Adrenal gland (tissue), 12 donors: ENCODE measurements around the gene ORC4. TPM values are rescaled to one million over a fixed set of nuclear protein-coding genes. Genes with fewer than 3 reads are reported as not detected.
"Not testable (repeated sequence)": the region's sequence is repeated elsewhere in the genome, so short reads cannot be mapped to it uniquely, and the experiment has no call there.

ENCODE experiments used
- DNase-seq, 7 donors: peaks; one replicate each; pipeline ENCODE4 v3.0.0-alpha.2; 2019 to 2020
- H3K27ac ChIP-seq, 5 donors: fragments of 200-600 bp; sonication (generic) in 4 of 5; 1 replicate in 3 of 5; 2 replicates in 2 of 5; pipeline versions ENCODE4 v1.5.1 to v1.8.0; 2016 to 2020; ENCODE audit warnings: mild to moderate bottlenecking in 1 of 5
- H3K27me3 ChIP-seq: fragments of 200-600 bp; 2 replicates; pipeline ENCODE4 v1.8.0; 2021
- H3K36me3 ChIP-seq, 2 donors: fragments of 200-600 bp; replicated peaks in 1 of 2; 1 replicate in 1 of 2; 2 replicates in 1 of 2; pipeline versions ENCODE4 v1.5.1 to v1.8.0; 2018 to 2022
- H3K4me1 ChIP-seq, 2 donors: fragments of 200-600 bp; replicated peaks in 1 of 2; 1 replicate in 1 of 2; 2 replicates in 1 of 2; pipeline versions ENCODE4 v1.5.1 to v1.8.0; 2018 to 2021
- H3K4me3 ChIP-seq, 4 donors: fragments of 200-600 bp; sonication (generic) in 3 of 4; one replicate each; pipeline ENCODE4 v1.5.1; 2016 to 2018
- H3K9me3 ChIP-seq, 3 donors: fragments of 200-600 bp; sonication (generic) in 1 of 3; replicated peaks in 1 of 3; 1 replicate in 2 of 3; 2 replicates in 1 of 3; pipeline versions ENCODE4 v1.5.1 to v1.8.0; 2016 to 2021
- POLR2A ChIP-seq, 2 donors: fragments of 450-650 bp; IDR thresholded peaks; one replicate each; pipeline ENCODE4 v1.6.1; 2017; ENCODE audit warnings: antibody characterized with exemption in 2 of 2, mild to moderate bottlenecking in 2 of 2, moderate library complexity in 1 of 2
- WGBS, 4 donors: extraction: QIAGEN DNeasy Blood & Tissue Kit in 2 of 4; methylation state at CpG; one replicate each; pipeline versions ENCODE4 v1.1.5 to v1.1.7; 2013 to 2017; 5-methylcytosine and 5-hydroxymethylcytosine counted together
- intact Hi-C, 2 donors: fragments of 100-400 bp; cut with DNase I; formaldehyde crosslinking; loops; one replicate each; pipeline versions ENCODE4 v1.14.1 to v1.15.0; 2022 to 2023
- polyA plus RNA-seq, 3 donors: library from polyadenylated mRNA; stranded (reverse); fragments of 200-250 nt in 2 of 3; fragments of 350-450 nt in 1 of 3; fragmentation: Illumina TruSeq in 1 of 3; extraction: RNeasy Lipid Tissue Mini Kit (QIAGEN cat#74804) in 1 of 3; gene quantifications; one replicate each; pipeline ENCODE4 v1.2.3, GENCODE V29; 2013 to 2014
- total RNA-seq, 9 donors: library from RNA; depleted of rRNA in 4 of 9; stranded (reverse); fragments of >200 nt in 4 of 9; fragments of 120-200 nt in 1 of 9; fragmentation: NEBNext Ultra II Directional in 1 of 9; extraction: Animal tissue kit (Norgen Biotek cat#: 25700) in 1 of 9; gene quantifications; one replicate each; pipeline versions ENCODE4 v1.1.0 to v1.2.4, GENCODE V29; 2013 to 2023
- TF ChIP-seq, protein P1 (sequence below), 6 experiments: fragments of 450-650 bp in 4 of 6; fragments of 200-600 bp in 2 of 6; sonication (generic) in 1 of 6; IDR thresholded peaks; 1 replicate in 5 of 6; 2 replicates in 1 of 6; pipeline versions ENCODE4 v1.5.1 to v1.8.0; 2016 to 2021; ENCODE audit warnings: antibody characterized with exemption in 6 of 6, mild to moderate bottlenecking in 2 of 6, moderate library complexity in 1 of 6
- donor health status: healthy with polysubstance abuse.
- donor health status: Bipolar disorder and iron deficiency.
- donor health status: DM: yes; HTN: yes; CAD: no.
- donor health status: DM: no; HTN: no; CAD: no.
- donor health status: DM: no; HTN: no; CAD: no.
- donor health status: DM: yes; HTN: yes; CAD: no.

The ORC4 gene
- total and polyA plus RNA-seq, 12 donors, result 7.5 to 87.7 (median 33.4) TPM

DNA sequence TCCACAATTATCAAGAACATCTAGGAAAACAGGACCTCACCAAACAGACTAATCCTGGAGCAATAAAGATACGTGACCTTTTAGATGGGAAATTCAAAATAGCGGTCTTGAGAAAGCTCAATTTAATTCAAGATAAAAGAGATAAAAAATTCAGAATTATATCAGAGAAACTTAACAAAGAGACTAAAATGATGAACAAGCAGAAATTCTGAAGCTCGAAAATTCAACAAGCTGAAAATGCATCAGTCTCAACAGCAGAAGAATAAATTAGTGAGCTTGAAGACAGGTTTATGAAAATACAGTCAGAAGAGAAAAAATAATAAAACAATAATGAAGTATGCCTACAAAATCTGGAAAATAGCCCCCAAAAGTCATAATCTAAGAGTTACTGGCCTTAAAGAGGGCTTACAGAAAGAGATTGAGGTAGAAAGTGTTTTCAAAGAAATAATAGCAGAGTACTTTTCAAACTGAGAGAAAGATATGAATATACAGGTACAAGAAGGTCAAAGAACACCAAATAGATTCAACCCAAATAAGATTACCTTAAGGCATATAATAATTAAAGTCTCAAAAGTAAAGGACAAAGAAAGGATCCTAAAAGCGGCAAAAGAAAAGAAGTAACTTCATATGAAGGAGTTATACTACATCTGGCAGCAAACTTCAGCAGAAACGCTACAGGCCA, 13.2 kb downstream of the ORC4 start:
- TF ChIP-seq POLR2A (IDR thresholded peaks at IDR 0.05), result no peak
- TF ChIP-seq, protein P1, sequence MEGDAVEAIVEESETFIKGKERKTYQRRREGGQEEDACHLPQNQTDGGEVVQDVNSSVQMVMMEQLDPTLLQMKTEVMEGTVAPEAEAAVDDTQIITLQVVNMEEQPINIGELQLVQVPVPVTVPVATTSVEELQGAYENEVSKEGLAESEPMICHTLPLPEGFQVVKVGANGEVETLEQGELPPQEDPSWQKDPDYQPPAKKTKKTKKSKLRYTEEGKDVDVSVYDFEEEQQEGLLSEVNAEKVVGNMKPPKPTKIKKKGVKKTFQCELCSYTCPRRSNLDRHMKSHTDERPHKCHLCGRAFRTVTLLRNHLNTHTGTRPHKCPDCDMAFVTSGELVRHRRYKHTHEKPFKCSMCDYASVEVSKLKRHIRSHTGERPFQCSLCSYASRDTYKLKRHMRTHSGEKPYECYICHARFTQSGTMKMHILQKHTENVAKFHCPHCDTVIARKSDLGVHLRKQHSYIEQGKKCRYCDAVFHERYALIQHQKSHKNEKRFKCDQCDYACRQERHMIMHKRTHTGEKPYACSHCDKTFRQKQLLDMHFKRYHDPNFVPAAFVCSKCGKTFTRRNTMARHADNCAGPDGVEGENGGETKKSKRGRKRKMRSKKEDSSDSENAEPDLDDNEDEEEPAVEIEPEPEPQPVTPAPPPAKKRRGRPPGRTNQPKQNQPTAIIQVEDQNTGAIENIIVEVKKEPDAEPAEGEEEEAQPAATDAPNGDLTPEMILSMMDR (IDR thresholded peaks at IDR 0.05), result no peak
- 76 to 93% (median 83%) methylated on average over 5 of the region's 5 CpGs for WGBS, 4 donors
- no peaks in the 10 kb centered on the region for H3K27me3 ChIP-seq
- H3K9me3 ChIP-seq, result peaks cover 0 to 3% (median 0%) of the 10 kb centered on the region in 3 donors
- H3K4me1 ChIP-seq, result peaks cover 0 to 5% of the 10 kb centered on the region in 2 donors
- intact Hi-C loops, result no loop called here
- no peak for DNase-seq
- no peak overlapping the region for H3K4me3 ChIP-seq
- H3K36me3 ChIP-seq, result no peaks in the 10 kb centered on the region
- H3K27ac ChIP-seq, result no peak overlapping the region

- intact Hi-C loops, result no loop called here
- DNase-seq, result no peak
- TF ChIP-seq POLR2A (IDR thresholded peaks at IDR 0.05), result no peak
- TF ChIP-seq, protein P1 (IDR thresholded peaks at IDR 0.05), result peak in 1 of 6 experiments; percentile 19
- Histone ChIP-seq H3K4me3 (no peak overlapping the region), H3K27me3 (no peaks in the 10 kb centered on the region), H3K9me3 (peaks cover 0 to 4% (median 0%) of the 10 kb centered on the region in 3 donors), H3K4me1 (peaks cover 0 to 5% of the 10 kb centered on the region in 2 donors), H3K27ac (no peak overlapping the region), H3K36me3 (no peaks in the 10 kb centered on the region)
- WGBS, 4 donors, result 58 to 68% (median 63%) methylated on average over 6 of the region's 6 CpGs
Observed at GRCh38 chr2:148006249-148007007, 14.1 kb downstream of the ORC4 start.

- H3K9me3 ChIP-seq, H3K27ac ChIP-seq, H3K36me3 ChIP-seq, intact Hi-C loops, H3K4me3 ChIP-seq, H3K27me3 ChIP-seq, DNase-seq: not testable (repeated sequence)
- H3K4me1 ChIP-seq, result peaks cover 0 to 20% of the 10 kb centered on the region in 2 donors
Observed at GRCh38 chr2:148002420-148002819, 18.1 kb downstream of the ORC4 start.

- intact Hi-C loops, result no loop called here
- DNase-seq, result no peak
- Histone ChIP-seq H3K27me3 (no peaks in the 10 kb centered on the region), H3K9me3 (peaks cover 0 to 4% (median 0%) of the 10 kb centered on the region in 3 donors), H3K4me3 (no peak overlapping the region), H3K27ac (no peak overlapping the region), H3K4me1 (peaks cover 0 to 14% of the 10 kb centered on the region in 2 donors), H3K36me3 (no peaks in the 10 kb centered on the region)
- TF ChIP-seq, protein P1 (IDR thresholded peaks at IDR 0.05), result no peak
- no peak for TF ChIP-seq POLR2A (IDR thresholded peaks at IDR 0.05)
- WGBS, 4 donors, result 85 to 95% (median 93%) methylated on average over 1 of the region's 1 CpG
Observed at GRCh38 chr2:148000095-148000494, 20.4 kb downstream of the ORC4 start.
